Body of pancreas (tissue), 4 donors: ENCODE results near the gene NME7. TPM values are rescaled to one million over a fixed set of nuclear protein-coding genes. Genes with fewer than 3 reads are reported as not detected.
"Not testable (repeated sequence)": the region's sequence is repeated elsewhere in the genome, so short reads cannot be mapped to it uniquely, and the experiment has no call there.

Experiments used
- ATAC-seq: fragments of 150-250 bp; one replicate; pipeline ENCODE4 v1.9.1; 2016
- DNase-seq, 4 donors: peaks; one replicate each; pipeline ENCODE4 v3.0.0-alpha.2; 2019
- H3K27ac ChIP-seq, 4 donors: fragments of 200-600 bp; sonication (generic); 1 replicate in 3 of 4; 2 replicates in 1 of 4; pipeline versions ENCODE4 v1.5.1 to v1.6.1; 2016 to 2019; ENCODE audit warnings: mild to moderate bottlenecking in 1 of 4, mixed read lengths in 1 of 4, moderate library complexity in 1 of 4
- H3K27me3 ChIP-seq, 2 donors: fragments of 200-600 bp; sonication (generic); one replicate each; pipeline ENCODE4 v1.6.0; 2016; ENCODE audit warnings: mild to moderate bottlenecking in 1 of 2
- H3K36me3 ChIP-seq, 2 donors: fragments of 200-600 bp; sonication (generic); replicated peaks in 1 of 2; 2 replicates each; pipeline ENCODE4 v1.5.1; 2016; ENCODE audit warnings: low read depth in 2 of 2; ENCODE audit not compliant: insufficient read depth in 1 of 2
- H3K4me1 ChIP-seq: fragments of 200-600 bp; sonication (generic); one replicate; pipeline ENCODE4 v1.6.0; 2016
- H3K4me3 ChIP-seq, 2 donors: fragments of 200-600 bp; sonication (generic); 1 replicate in 1 of 2; 2 replicates in 1 of 2; pipeline ENCODE4 v1.5.1; 2016 to 2019
- H3K9me3 ChIP-seq, 3 donors: fragments of 200-600 bp; sonication (generic); 1 replicate in 2 of 3; 2 replicates in 1 of 3; pipeline ENCODE4 v1.5.1; 2016
- CTCF ChIP-seq, 7 experiments: fragments of 450-650 bp in 4 of 7; fragments of 200-600 bp in 3 of 7; sonication (generic) in 3 of 7; IDR thresholded peaks; one replicate each; pipeline ENCODE4 v1.5.1; 2016 to 2019; ENCODE audit warnings: antibody characterized with exemption in 7 of 7
- POLR2A ChIP-seq, 3 donors: fragments of 450-650 bp; IDR thresholded peaks; one replicate each; pipeline ENCODE4 v1.6.1; 2016; ENCODE audit warnings: antibody characterized with exemption in 3 of 3, mild to moderate bottlenecking in 2 of 3
- WGBS, 2 donors: methylation state at CpG; one replicate each; pipeline ENCODE4 v1.1.5; 2017; 5-methylcytosine and 5-hydroxymethylcytosine counted together
- intact Hi-C: fragments of 100-400 bp; cut with DNase I; formaldehyde crosslinking; loops from one replicate; pipeline ENCODE4 v1.15.1; 2023
- total RNA-seq, 2 donors: library from RNA; depleted of rRNA; stranded (reverse); fragments of >200 nt; gene quantifications; one replicate each; pipeline ENCODE4 v1.1.0, GENCODE V29; 2016

Gene NME7
- total RNA-seq, 2 donors from 2014 or later, result 8.9 to 23.9 TPM

- Histone ChIP-seq H3K27ac (no peak overlapping the region), H3K36me3 (no peaks in the 10 kb centered on the region), H3K9me3 (no peaks in the 10 kb centered on the region), H3K4me1 (no peaks in the 10 kb centered on the region), H3K27me3 (no peaks in the 10 kb centered on the region), H3K4me3 (no peak overlapping the region)
- TF ChIP-seq CTCF (IDR thresholded peaks at IDR 0.05) (no peak), POLR2A (IDR thresholded peaks at IDR 0.05) (no peak)
- DNase-seq (no peak), ATAC-seq (no peak)
- WGBS, 2 donors, result 84 to 94% methylated on average over 1 of the region's 1 CpG
- intact Hi-C loops, result no loop called here
These were observed 72.2 kb downstream of the NME7 start for GRCh38 chr1:169295425-169295824.

GRCh38 chr1:169289016-169289415 is 78.6 kb downstream of the NME7 start:
- DNase-seq (no peak), ATAC-seq (no peak)
- H3K4me1 ChIP-seq, result no peaks in the 10 kb centered on the region
- no peak overlapping the region for H3K27ac ChIP-seq
- no peak overlapping the region for H3K4me3 ChIP-seq
- H3K36me3 ChIP-seq, result no peaks in the 10 kb centered on the region
- no peaks in the 10 kb centered on the region for H3K9me3 ChIP-seq
- TF ChIP-seq POLR2A (IDR thresholded peaks at IDR 0.05) (no peak), CTCF (IDR thresholded peaks at IDR 0.05) (no peak)
- intact Hi-C loops, result no loop called here
- no peaks in the 10 kb centered on the region for H3K27me3 ChIP-seq
- WGBS, 2 donors, result 67 to 75% methylated on average over 1 of the region's 1 CpG

DNA sequence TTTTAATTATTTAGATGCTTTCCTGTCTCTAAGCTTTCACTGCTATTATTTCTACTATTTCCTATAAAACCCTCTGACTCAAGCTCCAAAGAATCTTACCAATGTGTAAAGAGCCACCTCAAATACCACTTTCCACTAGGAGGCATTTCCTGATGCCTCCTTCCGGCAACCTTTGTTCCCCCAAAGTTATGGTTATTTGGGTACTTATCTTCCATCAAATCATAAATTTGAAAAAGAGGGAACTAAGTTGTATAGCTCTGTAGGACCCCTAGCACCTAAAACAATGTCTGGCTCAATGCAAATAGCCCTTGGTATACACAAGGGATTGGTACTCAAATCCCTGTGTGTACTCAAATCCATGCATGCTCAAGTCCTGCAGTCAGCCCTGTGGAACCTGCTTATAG is 79.6 kb downstream of the NME7 start:
- Histone ChIP-seq H3K27me3 (no peaks in the 10 kb centered on the region), H3K9me3 (no peaks in the 10 kb centered on the region), H3K4me3 (no peak overlapping the region), H3K27ac (no peak overlapping the region), H3K4me1 (no peaks in the 10 kb centered on the region), H3K36me3 (no peaks in the 10 kb centered on the region)
- intact Hi-C loops, result no loop called here
- TF ChIP-seq CTCF (IDR thresholded peaks at IDR 0.05) (no peak), POLR2A (IDR thresholded peaks at IDR 0.05) (no peak)
- 92 to 96% methylated on average over 1 of the region's 1 CpG for WGBS, 2 donors
- no peak for DNase-seq
- no peak for ATAC-seq

DNA sequence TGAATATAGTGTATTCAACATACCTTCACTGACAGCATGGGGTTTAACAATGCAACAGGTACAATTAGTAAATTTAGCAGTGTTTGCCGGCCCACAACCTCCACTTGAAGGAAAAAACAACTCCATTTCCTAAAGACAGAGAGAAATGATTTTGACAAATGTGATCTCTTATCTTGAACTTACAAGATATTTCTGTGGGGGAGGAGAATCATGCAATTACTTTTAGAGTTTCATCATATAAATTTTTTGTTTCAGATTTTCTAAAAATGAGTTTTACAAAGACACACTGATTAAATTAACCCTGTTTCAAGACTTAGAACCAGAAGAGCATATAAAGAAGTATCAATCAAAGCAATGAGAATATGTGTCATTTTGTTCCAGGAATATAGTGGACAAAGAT is 80.3 kb downstream of the NME7 start:
- WGBS, 2 donors, result 63 to 81% methylated on average over 1 of the region's 1 CpG
- ATAC-seq (no peak), DNase-seq (no peak)
- H3K4me1 ChIP-seq, result no peaks in the 10 kb centered on the region
- intact Hi-C loops, result no loop called here
- TF ChIP-seq CTCF (IDR thresholded peaks at IDR 0.05), result no peak
- no peaks in the 10 kb centered on the region for H3K27me3 ChIP-seq
- H3K9me3 ChIP-seq, result no peaks in the 10 kb centered on the region
- no peaks in the 10 kb centered on the region for H3K36me3 ChIP-seq
- H3K4me3 ChIP-seq, result no peak overlapping the region
- no peak overlapping the region for H3K27ac ChIP-seq

- H3K27me3 ChIP-seq, intact Hi-C loops, ATAC-seq, H3K4me1 ChIP-seq, H3K36me3 ChIP-seq, H3K4me3 ChIP-seq, DNase-seq, H3K27ac ChIP-seq, H3K9me3 ChIP-seq: not testable (repeated sequence)
- 95 to 96% methylated on average over 4 of the region's 4 CpGs for WGBS, 2 donors
These were observed 86.0 kb downstream of the NME7 start for GRCh38 chr1:169281562-169281961.
